Heart left ventricle (tissue), 16 donors: Measurements from ENCODE around the gene USP25. TPM values are rescaled to one million over a fixed set of nuclear protein-coding genes. Genes with fewer than 3 reads are reported as not detected.

ENCODE experiments used
- ATAC-seq, 4 donors: fragments of 200-7000 bp; cut with Tn5 transposase; one replicate each; pipeline ENCODE4 v1.9.1; 2020 to 2022; ENCODE audit warnings: moderate library complexity in 4 of 4, mild to moderate bottlenecking in 3 of 4, moderate number of reproducible peaks in 1 of 4
- DNase-seq, 5 donors: peaks; one replicate each; pipeline ENCODE4 v3.0.0-alpha.2; 2020
- H3K27ac ChIP-seq, 12 donors: fragments of 200-600 bp; sonication (generic) in 4 of 12; one replicate each; pipeline versions ENCODE4 v1.5.0 to v1.8.0; 2016 to 2022; ENCODE audit warnings: mild to moderate bottlenecking in 2 of 12
- H3K27me3 ChIP-seq, 9 donors: fragments of 200-600 bp; sonication (generic) in 2 of 9; one replicate each; pipeline versions ENCODE4 v1.5.1 to v1.8.0; 2016 to 2022; ENCODE audit warnings: mild to moderate bottlenecking in 3 of 9
- H3K36me3 ChIP-seq, 9 donors: fragments of 200-600 bp; sonication (generic) in 2 of 9; one replicate each; pipeline versions ENCODE4 v1.5.0 to v1.8.0; 2018 to 2022; ENCODE audit warnings: mild to moderate bottlenecking in 2 of 9
- H3K4me1 ChIP-seq, 12 donors: fragments of 200-600 bp; sonication (generic) in 4 of 12; one replicate each; pipeline versions ENCODE4 v1.5.0 to v1.8.0; 2016 to 2022; ENCODE audit warnings: mild to moderate bottlenecking in 3 of 12
- H3K4me3 ChIP-seq, 12 donors: fragments of 200-600 bp; sonication (generic) in 4 of 12; one replicate each; pipeline versions ENCODE4 v1.5.0 to v1.8.0; 2017 to 2022; ENCODE audit warnings: mild to moderate bottlenecking in 9 of 12, moderate library complexity in 4 of 12
- H3K9me3 ChIP-seq, 12 donors: fragments of 200-600 bp; sonication (generic) in 4 of 12; one replicate each; pipeline versions ENCODE4 v1.5.0 to v1.8.0; 2016 to 2022; ENCODE audit warnings: mild to moderate bottlenecking in 1 of 12
- POLR2A ChIP-seq, 2 donors: fragments of 450-650 bp; IDR thresholded peaks; one replicate each; pipeline ENCODE4 v1.6.1; 2017; ENCODE audit warnings: antibody characterized with exemption in 2 of 2, mild to moderate bottlenecking in 2 of 2, moderate library complexity in 2 of 2
- WGBS, 4 donors: extraction: QIAGEN DNeasy Blood & Tissue Kit in 2 of 4; methylation state at CpG; one replicate each; pipeline versions ENCODE4 v1.1.5 to v1.1.7; 2013 to 2018; 5-methylcytosine and 5-hydroxymethylcytosine counted together
- intact Hi-C, 10 donors: fragments of 100-400 bp; cut with DNase I; formaldehyde crosslinking; loops; one replicate each; pipeline versions ENCODE4 v1.11.1 to v1.14.2; 2022
- polyA plus RNA-seq, 2 donors: library from polyadenylated mRNA; stranded (reverse); fragments of 200-250 nt; gene quantifications; one replicate each; pipeline ENCODE4 v1.2.3, GENCODE V29; 2013
- total RNA-seq, 9 donors: library from RNA; depleted of rRNA in 2 of 9; stranded (reverse); fragments of >200 nt in 2 of 9; fragmentation: NEBNext Ultra II Directional in 3 of 9; extraction: Animal tissue kit (Norgen Biotek cat#: 25700) in 3 of 9; gene quantifications; one replicate each; pipeline versions ENCODE4 v1.1.0 to v1.2.4, GENCODE V29; 2016 to 2023
- TF ChIP-seq, protein P1 (sequence below), 12 donors: fragments of 200-600 bp; sonication (generic) in 4 of 12; IDR thresholded peaks; one replicate each; pipeline versions ENCODE4 v1.5.0 to v1.8.0; 2018 to 2022; ENCODE audit warnings: antibody characterized with exemption in 12 of 12, mild to moderate bottlenecking in 5 of 12
- donor health status: ischemic (EF 13 %, LVEDD 7.1; RV severe dilation, severe dysfunction).
- donor health status: healthy with polysubstance abuse.
- donor health status: DM: no; HTN: yes; CAD: no.
- donor health status: DM: no; HTN: no; CAD: no.
- donor health status: ischemic (EF 25% LVEDD 6.9; RV normal size, moderate dysfunction).
- donor health status: ischemic (EF 25% LVEDD 5.7; RV mildly dilated, moderate dysfunction).
- donor health status: healthy.
- donor health status: DM: yes; HTN: yes; CAD: no.
- donor health status: ischemic (EF 35%, LVEDD 5.7; RV mildly dilated, moderate dysfunction).
- donor health status: nonischemic (EF 11% LVEDD 7.7; RV severe dilation, severe dysfunction).
- donor health status: DM: yes; HTN: yes; CAD: no.
- donor health status: PGD.
- donor health status: ischemic (EF 29% LVEDD 5.4; RV normal size, mild dysfunction).
- donor health status: nonischemic (EF 23%, LVEDD 6.1; RV moderate dilation, normal function).

USP25 gene
- total and polyA plus RNA-seq, 11 donors = 20.4 to 55.3 (median 44.6) TPM

DNA sequence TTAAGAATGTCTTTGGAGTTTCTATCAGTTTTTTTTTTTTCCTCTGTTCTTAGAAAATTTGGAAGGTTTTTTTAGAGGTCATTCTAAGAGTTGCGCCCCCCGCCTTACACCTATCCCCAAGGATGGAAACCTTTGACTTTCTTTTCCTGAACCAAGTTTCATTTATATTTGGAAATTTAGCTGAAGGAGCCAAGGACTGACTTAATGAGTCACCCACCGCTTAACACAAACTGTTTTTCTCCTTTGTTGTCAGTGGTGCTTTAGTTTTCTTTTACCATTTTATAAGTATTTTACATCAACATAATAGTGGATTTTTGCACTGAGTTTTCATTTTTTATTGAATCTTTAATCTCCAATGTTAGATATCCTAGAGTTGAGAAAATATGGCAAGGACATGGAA lies 25.3 kb downstream of the USP25 start:
- no peak overlapping the region for H3K4me3 ChIP-seq
- ATAC-seq (no peak), DNase-seq (no peak)
- no peaks in the 10 kb centered on the region for H3K36me3 ChIP-seq
- no peaks in the 10 kb centered on the region for H3K9me3 ChIP-seq
- no peaks in the 10 kb centered on the region for H3K27me3 ChIP-seq
- no peak for TF ChIP-seq POLR2A (IDR thresholded peaks at IDR 0.05)
- TF ChIP-seq, protein P1, sequence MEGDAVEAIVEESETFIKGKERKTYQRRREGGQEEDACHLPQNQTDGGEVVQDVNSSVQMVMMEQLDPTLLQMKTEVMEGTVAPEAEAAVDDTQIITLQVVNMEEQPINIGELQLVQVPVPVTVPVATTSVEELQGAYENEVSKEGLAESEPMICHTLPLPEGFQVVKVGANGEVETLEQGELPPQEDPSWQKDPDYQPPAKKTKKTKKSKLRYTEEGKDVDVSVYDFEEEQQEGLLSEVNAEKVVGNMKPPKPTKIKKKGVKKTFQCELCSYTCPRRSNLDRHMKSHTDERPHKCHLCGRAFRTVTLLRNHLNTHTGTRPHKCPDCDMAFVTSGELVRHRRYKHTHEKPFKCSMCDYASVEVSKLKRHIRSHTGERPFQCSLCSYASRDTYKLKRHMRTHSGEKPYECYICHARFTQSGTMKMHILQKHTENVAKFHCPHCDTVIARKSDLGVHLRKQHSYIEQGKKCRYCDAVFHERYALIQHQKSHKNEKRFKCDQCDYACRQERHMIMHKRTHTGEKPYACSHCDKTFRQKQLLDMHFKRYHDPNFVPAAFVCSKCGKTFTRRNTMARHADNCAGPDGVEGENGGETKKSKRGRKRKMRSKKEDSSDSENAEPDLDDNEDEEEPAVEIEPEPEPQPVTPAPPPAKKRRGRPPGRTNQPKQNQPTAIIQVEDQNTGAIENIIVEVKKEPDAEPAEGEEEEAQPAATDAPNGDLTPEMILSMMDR (IDR thresholded peaks at IDR 0.05) = no peak
- intact Hi-C loops = no loop called here
- no peak overlapping the region for H3K27ac ChIP-seq
- peaks cover 0 to 80% (median 35%) of the 10 kb centered on the region in 12 donors for H3K4me1 ChIP-seq
- WGBS, 4 donors = 85 to 93% (median 87%) methylated on average over 3 of the region's 3 CpGs

DNA sequence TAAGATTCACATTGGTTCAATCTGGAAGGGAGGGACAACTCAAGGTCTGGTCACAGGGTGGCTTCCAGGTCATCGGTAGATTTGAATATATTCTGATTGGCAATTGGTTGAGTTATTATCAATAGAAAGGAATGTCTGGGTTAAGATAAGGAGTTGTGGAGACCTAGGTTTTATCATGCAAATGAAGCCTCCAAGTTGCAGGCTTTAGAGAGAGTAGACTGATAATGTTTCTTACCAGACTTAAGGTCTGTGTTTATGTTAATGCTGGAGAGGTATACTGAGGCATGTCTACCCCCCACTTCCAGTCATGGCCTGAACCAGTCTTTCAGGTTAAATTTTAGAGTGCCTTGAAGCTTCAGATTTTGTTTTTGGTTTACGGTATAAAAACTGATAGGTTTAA lies 29.7 kb downstream of the USP25 start:
- WGBS, 4 donors = 79 to 84% (median 82%) methylated on average over 2 of the region's 2 CpGs
- intact Hi-C loops = no loop called here
- no peak overlapping the region for H3K4me3 ChIP-seq
- peaks cover 0 to 51% (median 16%) of the 10 kb centered on the region in 12 donors for H3K4me1 ChIP-seq
- TF ChIP-seq, protein P1 (IDR thresholded peaks at IDR 0.05) = no peak
- TF ChIP-seq POLR2A (IDR thresholded peaks at IDR 0.05) = no peak
- ATAC-seq = no peak
- DNase-seq = no peak
- H3K27ac ChIP-seq = no peak overlapping the region
- H3K9me3 ChIP-seq = no peaks in the 10 kb centered on the region
- peaks cover 0 to 5% (median 0%) of the 10 kb centered on the region in 9 donors for H3K36me3 ChIP-seq
- H3K27me3 ChIP-seq = no peaks in the 10 kb centered on the region

DNA sequence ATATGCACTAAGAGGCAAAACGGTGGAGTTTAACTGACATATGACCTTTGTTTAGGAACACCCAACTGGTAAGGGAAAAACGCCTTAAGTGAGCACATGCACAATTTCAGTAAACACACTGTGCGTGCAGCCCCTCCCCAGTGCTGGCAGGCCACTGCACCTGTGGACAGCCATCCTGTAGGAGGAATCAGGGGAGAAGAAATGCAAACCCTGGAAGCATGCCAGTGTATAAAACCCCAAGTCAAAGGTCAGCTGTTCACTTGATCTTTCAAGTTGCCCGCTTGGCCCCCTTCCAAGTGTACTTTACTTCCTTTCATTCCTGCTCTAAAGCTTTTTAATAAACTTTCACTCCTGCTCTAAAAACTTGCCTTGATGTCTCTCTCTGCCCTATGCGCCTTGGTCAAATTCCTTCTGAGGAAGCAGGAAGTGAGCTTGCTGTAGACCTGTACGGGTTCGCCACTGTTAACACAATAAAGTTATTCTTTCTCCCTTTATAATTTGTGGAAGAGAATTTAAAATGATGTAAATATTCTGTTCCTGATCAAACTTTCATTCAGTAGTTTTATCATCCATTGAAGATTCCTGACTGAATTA lies 31.8 kb downstream of the USP25 start:
- Histone ChIP-seq H3K36me3 (peaks cover 0 to 15% (median 3%) of the 10 kb centered on the region in 9 donors), H3K4me3 (no peak overlapping the region), H3K4me1 (peaks cover 0 to 36% (median 10%) of the 10 kb centered on the region in 12 donors), H3K27ac (no peak overlapping the region), H3K27me3 (no peaks in the 10 kb centered on the region), H3K9me3 (no peaks in the 10 kb centered on the region)
- no peak for TF ChIP-seq POLR2A (IDR thresholded peaks at IDR 0.05)
- TF ChIP-seq, protein P1 (IDR thresholded peaks at IDR 0.05) = no peak
- ATAC-seq (no peak), DNase-seq (no peak)
- intact Hi-C loops = no loop called here
- WGBS, 4 donors = 83 to 87% (median 85%) methylated on average over 7 of the region's 7 CpGs

DNA sequence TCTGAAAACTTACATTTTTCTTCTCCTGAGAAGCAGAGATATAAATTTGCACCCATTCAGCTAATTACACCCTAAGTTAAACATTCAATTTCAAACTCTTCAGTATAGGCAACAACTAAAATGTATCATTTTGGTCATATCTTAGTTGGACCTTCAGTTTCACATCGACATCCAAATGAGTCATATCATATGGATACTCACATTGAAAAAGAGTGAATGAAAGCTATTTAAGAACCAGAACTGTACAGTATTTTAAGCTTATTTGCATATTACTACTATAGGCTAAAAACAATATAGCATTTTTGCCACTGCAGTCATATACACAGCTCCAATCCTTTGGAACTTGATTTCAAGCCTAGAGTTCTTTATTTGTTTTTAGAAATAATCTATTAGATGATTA lies 33.6 kb downstream of the USP25 start:
- H3K27me3 ChIP-seq = no peaks in the 10 kb centered on the region
- no peak overlapping the region for H3K27ac ChIP-seq
- no peaks in the 10 kb centered on the region for H3K9me3 ChIP-seq
- DNase-seq (no peak), ATAC-seq (no peak)
- peaks cover 0 to 25% (median 3%) of the 10 kb centered on the region in 9 donors for H3K36me3 ChIP-seq
- 94 to 97% (median 95%) methylated on average over 1 of the region's 1 CpG for WGBS, 4 donors
- no peak overlapping the region for H3K4me3 ChIP-seq
- intact Hi-C loops = no loop called here
- H3K4me1 ChIP-seq = peaks cover 0 to 47% (median 20%) of the 10 kb centered on the region in 12 donors
- no peak for TF ChIP-seq POLR2A (IDR thresholded peaks at IDR 0.05)
- TF ChIP-seq, protein P1 (IDR thresholded peaks at IDR 0.05) = no peak
